Upper lobe of right lung (tissue), 1 donor: ENCODE data around the gene SGSM1. TPM values are rescaled to one million over a fixed set of nuclear protein-coding genes. Genes with fewer than 3 reads are reported as not detected.

Source experiments
- ATAC-seq: fragments of 200-7000 bp; cut with Tn5 transposase; one replicate; pipeline ENCODE4 v1.9.1; 2020; ENCODE audit warnings: mild to moderate bottlenecking, moderate library complexity
- DNase-seq: peaks from one replicate; pipeline ENCODE4 v3.0.0-alpha.2; 2020
- H3K27ac ChIP-seq: fragments of 200-600 bp; one replicate; pipeline ENCODE4 v1.8.0; 2022
- H3K27me3 ChIP-seq: fragments of 200-600 bp; one replicate; pipeline ENCODE4 v1.8.0; 2022; ENCODE audit warnings: mild to moderate bottlenecking
- H3K36me3 ChIP-seq: fragments of 200-600 bp; one replicate; pipeline ENCODE4 v1.8.0; 2022
- H3K4me1 ChIP-seq: fragments of 200-600 bp; one replicate; pipeline ENCODE4 v1.8.0; 2022
- H3K4me3 ChIP-seq: fragments of 200-600 bp; one replicate; pipeline ENCODE4 v1.8.0; 2022; ENCODE audit warnings: mild to moderate bottlenecking
- H3K9me3 ChIP-seq: fragments of 200-600 bp; one replicate; pipeline ENCODE4 v1.8.0; 2022
- intact Hi-C: fragments of 100-400 bp; cut with DNase I; formaldehyde crosslinking; loops from one replicate; pipeline ENCODE4 v1.11.0; 2022
- total RNA-seq: library from RNA; stranded (reverse); fragmentation: NEBNext Ultra II Directional; extraction: Animal tissue kit (Norgen Biotek cat#: 25700); gene quantifications from one replicate; pipeline ENCODE4 v1.2.1, GENCODE V29; 2021
- TF ChIP-seq, protein P1 (sequence below): fragments of 200-600 bp; IDR thresholded peaks from one replicate; pipeline ENCODE4 v1.8.0; 2022; ENCODE audit warnings: antibody characterized with exemption
- donor health status: DM: no; HTN: yes; CAD: no; lungs with severe emphysema.

Gene SGSM1
- total RNA-seq, 1 donor from 2014 or later, result 3.8 TPM

DNA sequence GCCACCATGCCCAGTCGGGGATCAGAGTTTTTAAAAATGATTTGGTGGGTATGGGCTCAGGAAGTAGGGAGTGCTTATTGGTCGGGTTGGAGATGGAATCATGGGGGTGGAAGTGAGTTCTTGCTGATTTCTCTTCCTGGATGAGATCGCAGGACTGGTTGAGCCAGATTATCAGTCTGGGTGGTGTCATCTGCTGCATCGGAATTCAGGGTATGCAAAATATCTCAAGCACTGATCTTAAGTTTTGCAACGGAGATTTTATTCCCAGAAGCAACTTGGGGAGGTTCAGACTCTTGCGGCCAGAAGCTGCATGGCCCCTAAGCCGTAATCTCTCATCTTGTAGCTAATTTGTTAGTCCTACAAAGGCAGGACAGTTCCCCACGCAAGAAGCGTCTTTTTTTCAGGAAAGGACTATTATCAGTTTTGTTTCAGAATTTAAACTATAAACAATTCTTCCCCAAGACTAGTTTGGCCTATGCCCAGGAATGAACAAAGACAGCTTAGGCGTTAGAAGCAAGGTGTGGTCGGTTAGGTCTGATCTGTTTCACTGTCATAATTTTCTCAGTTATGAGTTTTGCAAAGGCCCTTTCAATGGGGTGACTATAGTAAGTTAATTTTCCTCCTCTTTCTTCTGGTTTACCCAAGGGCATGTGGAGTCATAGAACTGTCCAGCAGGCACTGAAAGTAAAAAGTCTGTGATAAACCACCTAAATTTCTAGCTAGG is 30.1 kb upstream of the SGSM1 start:
- TF ChIP-seq, protein P1, sequence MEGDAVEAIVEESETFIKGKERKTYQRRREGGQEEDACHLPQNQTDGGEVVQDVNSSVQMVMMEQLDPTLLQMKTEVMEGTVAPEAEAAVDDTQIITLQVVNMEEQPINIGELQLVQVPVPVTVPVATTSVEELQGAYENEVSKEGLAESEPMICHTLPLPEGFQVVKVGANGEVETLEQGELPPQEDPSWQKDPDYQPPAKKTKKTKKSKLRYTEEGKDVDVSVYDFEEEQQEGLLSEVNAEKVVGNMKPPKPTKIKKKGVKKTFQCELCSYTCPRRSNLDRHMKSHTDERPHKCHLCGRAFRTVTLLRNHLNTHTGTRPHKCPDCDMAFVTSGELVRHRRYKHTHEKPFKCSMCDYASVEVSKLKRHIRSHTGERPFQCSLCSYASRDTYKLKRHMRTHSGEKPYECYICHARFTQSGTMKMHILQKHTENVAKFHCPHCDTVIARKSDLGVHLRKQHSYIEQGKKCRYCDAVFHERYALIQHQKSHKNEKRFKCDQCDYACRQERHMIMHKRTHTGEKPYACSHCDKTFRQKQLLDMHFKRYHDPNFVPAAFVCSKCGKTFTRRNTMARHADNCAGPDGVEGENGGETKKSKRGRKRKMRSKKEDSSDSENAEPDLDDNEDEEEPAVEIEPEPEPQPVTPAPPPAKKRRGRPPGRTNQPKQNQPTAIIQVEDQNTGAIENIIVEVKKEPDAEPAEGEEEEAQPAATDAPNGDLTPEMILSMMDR, result no peak
- Histone ChIP-seq H3K36me3 (no peaks in the 10 kb centered on the region), H3K4me1 (peaks cover 10% of the 10 kb centered on the region), H3K27ac (no peak overlapping the region), H3K27me3 (no peaks in the 10 kb centered on the region), H3K9me3 (no peaks in the 10 kb centered on the region), H3K4me3 (no peak overlapping the region)
- no peak for ATAC-seq
- intact Hi-C loops, result no loop called here
- no peak for DNase-seq

DNA sequence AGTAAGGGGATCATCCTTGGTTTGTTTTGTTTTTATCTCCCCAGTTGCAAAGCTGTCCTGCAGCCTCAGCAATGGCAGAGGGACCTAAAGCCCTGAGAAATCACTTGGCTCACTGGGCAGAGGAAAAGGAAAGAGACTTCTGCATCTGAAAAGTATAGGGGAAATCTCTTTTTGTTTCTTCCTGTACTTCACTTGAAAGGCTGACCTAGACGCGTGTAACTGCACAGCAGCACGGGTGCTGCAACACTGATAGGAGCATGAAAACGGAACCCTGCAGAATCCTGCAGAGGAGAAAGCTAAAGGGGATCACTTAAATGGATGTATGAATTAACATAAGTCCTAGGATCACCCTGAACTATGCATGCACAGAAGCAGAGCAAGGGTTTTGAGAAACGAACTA is 29.5 kb upstream of the SGSM1 start:
- H3K4me1 ChIP-seq, result peaks cover 10% of the 10 kb centered on the region
- H3K27ac ChIP-seq, result no peak overlapping the region
- intact Hi-C loops, result no loop called here
- H3K9me3 ChIP-seq, result no peaks in the 10 kb centered on the region
- H3K27me3 ChIP-seq, result no peaks in the 10 kb centered on the region
- no peaks in the 10 kb centered on the region for H3K36me3 ChIP-seq
- no peak for ATAC-seq
- TF ChIP-seq, protein P1, result no peak
- DNase-seq, result no peak
- no peak overlapping the region for H3K4me3 ChIP-seq

- Histone ChIP-seq H3K36me3 (no peaks in the 10 kb centered on the region), H3K4me3 (no peak overlapping the region), H3K4me1 (no peaks in the 10 kb centered on the region), H3K9me3 (no peaks in the 10 kb centered on the region), H3K27me3 (no peaks in the 10 kb centered on the region), H3K27ac (no peak overlapping the region)
- TF ChIP-seq, protein P1, result no peak
- DNase-seq (no peak), ATAC-seq (no peak)
- intact Hi-C loops, result no loop called here
These were observed 16.5 kb upstream of the SGSM1 start for GRCh38 chr22:24789516-24789915.

DNA sequence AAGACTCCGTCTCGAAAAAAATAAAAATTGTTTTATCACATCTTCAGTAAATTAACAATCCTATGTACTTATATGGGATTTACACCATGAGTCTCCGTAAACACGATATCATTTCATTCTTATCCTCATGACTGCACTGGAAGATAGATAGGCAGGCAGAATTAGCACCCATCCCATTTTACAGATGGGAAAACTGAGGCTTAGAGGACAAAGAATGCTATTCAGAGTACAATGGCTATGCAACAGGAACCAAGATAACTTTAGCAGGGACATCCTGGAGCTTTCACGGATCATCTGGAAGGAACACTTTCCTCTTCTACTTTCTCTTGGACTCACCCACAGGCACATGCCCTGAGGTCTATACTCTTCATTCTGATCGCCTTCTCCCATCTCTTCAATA is 14.6 kb upstream of the SGSM1 start:
- ATAC-seq (no peak), DNase-seq (no peak)
- Histone ChIP-seq H3K27me3 (no peaks in the 10 kb centered on the region), H3K9me3 (no peaks in the 10 kb centered on the region), H3K27ac (no peak overlapping the region), H3K36me3 (no peaks in the 10 kb centered on the region), H3K4me3 (no peak overlapping the region), H3K4me1 (no peaks in the 10 kb centered on the region)
- TF ChIP-seq, protein P1, result no peak
- intact Hi-C loops, result no loop called here

DNA sequence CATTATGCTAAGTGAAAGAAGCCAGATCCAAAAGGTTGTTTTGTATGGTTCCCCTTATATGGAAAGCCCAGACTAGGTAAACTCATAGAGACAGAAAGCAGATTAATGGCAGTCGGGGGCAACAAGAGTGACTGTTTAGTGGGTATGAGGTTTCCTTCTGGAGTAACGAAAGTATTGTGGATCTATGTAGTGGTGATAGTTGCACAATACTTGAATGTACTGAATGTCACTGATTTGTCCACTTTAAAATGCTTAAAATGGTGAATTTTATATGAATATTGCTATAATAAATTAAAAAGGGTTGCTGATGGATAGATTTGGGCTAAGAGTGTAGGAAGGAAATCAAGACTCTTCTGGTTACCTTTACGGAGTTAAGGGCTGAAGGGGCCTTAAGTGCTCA is 10.0 kb upstream of the SGSM1 start:
- Histone ChIP-seq H3K4me3 (no peak overlapping the region), H3K9me3 (no peaks in the 10 kb centered on the region), H3K27ac (no peak overlapping the region), H3K4me1 (no peaks in the 10 kb centered on the region), H3K27me3 (no peaks in the 10 kb centered on the region), H3K36me3 (no peaks in the 10 kb centered on the region)
- TF ChIP-seq, protein P1, result no peak
- DNase-seq, result no peak
- ATAC-seq, result no peak
- intact Hi-C loops, result no loop called here

DNA sequence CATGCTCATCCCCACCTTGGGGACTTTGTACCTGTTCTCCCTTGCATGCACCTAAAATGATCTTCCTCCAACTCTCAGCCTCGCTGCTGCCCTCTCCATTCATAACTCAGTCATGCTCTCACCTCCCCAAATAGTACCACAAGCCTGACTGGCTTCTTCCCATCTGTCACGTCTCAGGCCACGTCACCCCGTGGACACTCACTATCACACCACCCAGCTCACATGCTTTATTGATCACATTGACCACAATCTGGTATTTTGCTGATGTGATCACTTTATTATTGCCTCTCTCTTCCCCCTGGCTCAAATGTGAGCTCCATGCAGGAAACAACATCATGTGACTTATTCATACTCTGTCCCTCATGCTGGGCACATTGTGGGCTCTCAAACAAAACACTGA is 9.2 kb upstream of the SGSM1 start:
- TF ChIP-seq, protein P1, result no peak
- no peaks in the 10 kb centered on the region for H3K4me1 ChIP-seq
- no peak overlapping the region for H3K27ac ChIP-seq
- DNase-seq (no peak), ATAC-seq (no peak)
- no peaks in the 10 kb centered on the region for H3K27me3 ChIP-seq
- H3K9me3 ChIP-seq, result no peaks in the 10 kb centered on the region
- H3K36me3 ChIP-seq, result no peaks in the 10 kb centered on the region
- intact Hi-C loops, result no loop called here
- H3K4me3 ChIP-seq, result no peak overlapping the region
